HCT116 (cell line): Measurements from ENCODE around the gene C2orf80. TPM values are rescaled to one million over a fixed set of nuclear protein-coding genes. Genes with fewer than 3 reads are reported as not detected.

Experiments used
- ATAC-seq: fragments of 200-7000 bp; cut with Tn5 transposase; 2 replicates; pipeline ENCODE4 v1.9.1; 2020; ENCODE audit warnings: mild to moderate bottlenecking, moderate library complexity
- BruUV-seq: library from RNA; stranded (reverse); fragments of 400-500 nt; replicated peaks from 2 replicates; lab custom pipeline; 2021; lab: Mats Ljungman, UMichigan
- CTCF ChIA-PET: fragments of 300-600 bp; sonication (Branson Sonifier 250); formaldehyde crosslinking; loops from one replicate; lab custom pipeline; 2021; ENCODE audit warnings: antibody characterized with exemption; lab: Charles Lee
- POLR2A ChIA-PET: fragments of 300-600, 350-600 bp; sonication (Branson Sonifier 250); formaldehyde crosslinking; loops from one replicate; lab custom pipeline; 2021; ENCODE audit warnings: antibody characterized with exemption; lab: Charles Lee
- RAD21 ChIA-PET, 2 experiments: fragments of 300-600 bp; sonication (Branson Sonifier 250); formaldehyde crosslinking; loops; one replicate each; lab custom pipeline; 2023; ENCODE audit warnings: low total read pairs in 2 of 2; ENCODE audit not compliant: uncharacterized antibody in 2 of 2, unreplicated experiment in 2 of 2, low non-redundant PET in 1 of 2; lab: Charles Lee
- DNase-seq: peaks from one replicate; pipeline ENCODE4 v3.0.0-alpha.2; 2010; ENCODE audit warnings: low read depth, low spot score
- H2AFZ ChIP-seq: fragments of 200-600 bp; shearing (Covaris generic), sonication (generic); 2 replicates; pipeline ENCODE4 v1.6.1; 2017; ENCODE audit warnings: low read depth, mixed run types, mixed read lengths, antibody characterized with exemption, low read length; ENCODE audit not compliant: poor library complexity, severe bottlenecking
- H3K27ac ChIP-seq: 2 replicates; pipeline ENCODE4 v1.5.1; 2012; ENCODE audit warnings: low read depth, low read length
- H3K27me3 ChIP-seq: fragments of 200-600 bp; sonication (generic); 2 replicates; pipeline ENCODE4 v1.6.1; 2016; ENCODE audit warnings: mixed run types, low read length, mixed read lengths; ENCODE audit not compliant: insufficient read depth
- H3K36me3 ChIP-seq, 2 experiments: fragments of 200-500 bp in 1 of 2; fragments of 200-600 bp in 1 of 2; sonication (Bioruptor generic) in 1 of 2; sonication (generic) in 1 of 2; 2 replicates each; pipeline versions ENCODE4 v1.5.1 to v1.6.1; 2014 to 2016; ENCODE audit warnings: low read length in 2 of 2, inconsistent platforms in 1 of 2, mixed read lengths in 1 of 2, mixed run types in 1 of 2; ENCODE audit not compliant: insufficient read depth in 2 of 2, control insufficient read depth in 1 of 2
- H3K4me1 ChIP-seq, 2 experiments: fragments of 200-600 bp in 1 of 2; sonication (generic) in 1 of 2; 2 replicates each; pipeline versions ENCODE4 v1.5.1 to v1.6.1; 2012 to 2017; ENCODE audit warnings: low read length in 2 of 2, inconsistent platforms in 1 of 2, mild to moderate bottlenecking in 1 of 2, mixed read lengths in 1 of 2, mixed run types in 1 of 2, moderate library complexity in 1 of 2; ENCODE audit not compliant: insufficient read depth in 2 of 2, control insufficient read depth in 1 of 2
- H3K4me2 ChIP-seq: fragments of 200-600 bp; sonication (generic); 2 replicates; pipeline ENCODE4 v1.6.1; 2017; ENCODE audit warnings: mixed run types, low read length, mixed read lengths
- H3K4me3 ChIP-seq, 2 experiments: fragments of 200-600 bp in 1 of 2; sonication (generic) in 1 of 2; replicated peaks in 1 of 2; 2 replicates each; pipeline ENCODE4 v1.5.1; 2011 to 2016; ENCODE audit warnings: low read length in 2 of 2, control low read depth in 1 of 2, low read depth in 1 of 2, mild to moderate bottlenecking in 1 of 2, mixed read lengths in 1 of 2, mixed run types in 1 of 2
- H3K79me2 ChIP-seq: fragments of 200-600 bp; sonication (generic); 2 replicates; pipeline ENCODE4 v1.6.1; 2017; ENCODE audit warnings: mild to moderate bottlenecking, mixed run types, low read length, moderate library complexity, mixed read lengths; ENCODE audit not compliant: insufficient read depth
- H3K9ac ChIP-seq: fragments of 200-600 bp; sonication (generic); 2 replicates; pipeline ENCODE4 v1.6.1; 2016; ENCODE audit warnings: low read length, mixed read lengths
- H3K9me2 ChIP-seq: fragments of 200-600 bp; sonication (generic), shearing (Covaris generic); 2 replicates; pipeline ENCODE4 v1.6.1; 2017; ENCODE audit warnings: mixed run types, mild to moderate bottlenecking, moderate library complexity; ENCODE audit not compliant: insufficient read depth
- H3K9me3 ChIP-seq, 2 experiments: fragments of 200-500 bp in 1 of 2; fragments of 200-600 bp in 1 of 2; sonication (Bioruptor generic) in 1 of 2; sonication (generic) in 1 of 2; 2 replicates each; pipeline ENCODE4 v1.6.1; 2014 to 2017; ENCODE audit warnings: low read length in 2 of 2, mixed read lengths in 2 of 2, inconsistent platforms in 1 of 2, low read depth in 1 of 2, mild to moderate bottlenecking in 1 of 2, mixed run types in 1 of 2, moderate library complexity in 1 of 2; ENCODE audit not compliant: control insufficient read depth in 1 of 2, insufficient read depth in 1 of 2
- H4K20me1 ChIP-seq: fragments of 200-600 bp; sonication (generic), shearing (Covaris generic); 2 replicates; pipeline ENCODE4 v1.6.1; 2017; ENCODE audit warnings: mixed run types, mild to moderate bottlenecking, moderate library complexity; ENCODE audit not compliant: insufficient read depth
- CBX3 ChIP-seq: IDR thresholded peaks from 2 replicates; pipeline ENCODE4 v1.6.1; 2012; ENCODE audit warnings: low read depth
- ELF1 ChIP-seq: IDR thresholded peaks from 2 replicates; pipeline ENCODE4 v1.6.1; 2012; ENCODE audit warnings: low read depth, borderline replicate concordance
- FOSL1 ChIP-seq: IDR thresholded peaks from 2 replicates; pipeline ENCODE4 v1.6.1; 2012; ENCODE audit warnings: low read depth
- JUND ChIP-seq: IDR thresholded peaks from 2 replicates; pipeline ENCODE4 v1.6.1; 2012
- RAD21 ChIP-seq: IDR thresholded peaks from 2 replicates; pipeline ENCODE4 v1.6.1; 2012; ENCODE audit warnings: low read depth, mild to moderate bottlenecking
- SP1 ChIP-seq: IDR thresholded peaks from 2 replicates; pipeline ENCODE4 v1.6.1; 2012; ENCODE audit warnings: low read depth
- YY1 ChIP-seq: IDR thresholded peaks from 2 replicates; pipeline ENCODE4 v1.6.1; 2011; ENCODE audit warnings: low read length, low read depth, moderate library complexity, mild to moderate bottlenecking; ENCODE audit not compliant: insufficient replicate concordance; ENCODE audit errors: extremely low read depth
- ZBTB33 ChIP-seq: IDR thresholded peaks from 2 replicates; pipeline ENCODE4 v1.6.1; 2011; ENCODE audit warnings: mild to moderate bottlenecking, low read length, moderate library complexity; ENCODE audit not compliant: insufficient replicate concordance; ENCODE audit errors: extremely low read depth
- ZFX ChIP-seq: fragments of 450-650 bp; IDR thresholded peaks from 2 replicates; pipeline ENCODE4 v1.6.1; 2017
- ZNF274 ChIP-seq: fragments of 200-500 bp; sonication (Bioruptor generic); IDR thresholded peaks from 2 replicates; pipeline ENCODE4 v1.6.1; 2014; ENCODE audit warnings: mild to moderate bottlenecking, low read depth, low read length, inconsistent platforms
- intact Hi-C: fragments of 100-400 bp; cut with micrococcal nuclease; formaldehyde crosslinking; loops from 2 replicates; pipeline ENCODE4 v1.10.0; 2022
- total RNA-seq: library from RNA; stranded (reverse); gene quantifications from one replicate; pipeline ENCODE4 v1.2.1, GENCODE V29; 2021; ENCODE audit not compliant: unreplicated experiment
- TF ChIP-seq, protein P1 (sequence below): IDR thresholded peaks from 2 replicates; pipeline ENCODE4 v1.6.1; 2012

Gene C2orf80
- total RNA-seq, 1 experiment from 2014 or later = not detected

DNA sequence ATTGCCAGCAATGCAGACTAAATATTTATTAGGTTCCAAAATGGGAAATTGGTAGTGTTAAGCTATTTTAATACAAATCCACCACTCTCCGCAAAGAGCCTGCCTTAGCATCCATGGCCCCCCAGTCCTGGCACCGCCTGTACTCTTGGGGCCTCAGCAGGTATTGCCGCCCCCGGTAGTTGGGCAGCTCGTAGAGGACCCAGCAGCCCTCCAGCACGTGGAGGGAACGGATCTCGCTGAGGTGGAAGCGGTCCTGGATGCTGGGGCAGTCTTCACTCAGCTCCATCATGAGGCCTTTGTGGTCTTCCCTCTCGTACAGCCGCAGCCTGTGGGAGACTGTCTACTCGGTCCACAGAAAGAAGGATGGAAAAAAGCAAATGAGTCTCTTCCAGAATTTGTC, 61.7 kb downstream of the C2orf80 start:
- Histone ChIP-seq H3K36me3 (no peaks in the 10 kb centered on the region), H3K27me3 (no peaks in the 10 kb centered on the region), H3K9me3 (no peaks in the 10 kb centered on the region), H3K79me2 (no peaks in the 10 kb centered on the region), H3K9ac (no peak overlapping the region), H3K4me3 (no peak overlapping the region), H2AFZ (no peak overlapping the region), H3K27ac (no peak overlapping the region), H4K20me1 (no peaks in the 10 kb centered on the region), H3K4me2 (no peak overlapping the region), H3K9me2 (no peaks in the 10 kb centered on the region), H3K4me1 (peaks cover 0 to 7% of the 10 kb centered on the region in 2 experiments; a peak in 2 of 4 replicates)
- POLR2A ChIA-PET = interaction anchor here (0.7 kb wide), 1 partner anchor 77 kb away, joined by 3 read pairs; no protein-coding TSS in a partner anchor
- BruUV-seq = no TSS peak
- TF ChIP-seq ZFX (no peak), RAD21 (no peak), YY1 (no peak), FOSL1 (no peak), SP1 (no peak), CBX3 (no peak), ELF1 (no peak), JUND (no peak), ZNF274 (no peak), ZBTB33 (no peak)
- TF ChIP-seq, protein P1, sequence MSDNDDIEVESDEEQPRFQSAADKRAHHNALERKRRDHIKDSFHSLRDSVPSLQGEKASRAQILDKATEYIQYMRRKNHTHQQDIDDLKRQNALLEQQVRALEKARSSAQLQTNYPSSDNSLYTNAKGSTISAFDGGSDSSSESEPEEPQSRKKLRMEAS = no peak
- DNase-seq (no peak), ATAC-seq (no peak)
- RAD21 ChIA-PET = no interaction called here
- intact Hi-C loops = no loop called here
- CTCF ChIA-PET = no interaction called here
